Bronchial epithelial cell (primary cell): Measurements from ENCODE around the gene DPYD. TPM values are rescaled to one million over a fixed set of nuclear protein-coding genes. Genes with fewer than 3 reads are reported as not detected.

Source experiments
- DNase-seq: peaks from one replicate; pipeline ENCODE4 v3.0.0-alpha.2; 2010; ENCODE audit warnings: low read depth
- FAIRE-seq: peaks from 2 replicates; lab custom pipeline; 2011; peaks lifted over from hg19 to GRCh38; lab: Jason Lieb, UNC
- H3K27me3 ChIP-seq: 2 replicates; pipeline ENCODE4 v1.5.1; 2011; ENCODE audit warnings: low read length; ENCODE audit not compliant: control insufficient read depth, insufficient read depth
- H3K36me3 ChIP-seq: 2 replicates; pipeline ENCODE4 v1.5.1; 2011; ENCODE audit warnings: low read length; ENCODE audit not compliant: control insufficient read depth, insufficient read depth
- H3K4me3 ChIP-seq: 2 replicates; pipeline ENCODE4 v1.5.1; 2011; ENCODE audit warnings: mild to moderate bottlenecking, low read depth, low read length, control low read depth
- total RNA-seq: library from RNA; depleted of rRNA; stranded (reverse); fragments of >200 nt; gene quantifications from 2 replicates; pipeline ENCODE4 v1.2.1, GENCODE V29; 2014
- TF ChIP-seq, protein P1 (sequence below): IDR thresholded peaks from 2 replicates; pipeline ENCODE4 v1.5.1; 2011; ENCODE audit warnings: mild to moderate bottlenecking, moderate library complexity, low read length, control low read depth, inconsistent platforms; ENCODE audit not compliant: insufficient read depth, severe bottlenecking

Gene DPYD
- total RNA-seq, 1 donor from 2014 or later: 1.6 TPM

DNA sequence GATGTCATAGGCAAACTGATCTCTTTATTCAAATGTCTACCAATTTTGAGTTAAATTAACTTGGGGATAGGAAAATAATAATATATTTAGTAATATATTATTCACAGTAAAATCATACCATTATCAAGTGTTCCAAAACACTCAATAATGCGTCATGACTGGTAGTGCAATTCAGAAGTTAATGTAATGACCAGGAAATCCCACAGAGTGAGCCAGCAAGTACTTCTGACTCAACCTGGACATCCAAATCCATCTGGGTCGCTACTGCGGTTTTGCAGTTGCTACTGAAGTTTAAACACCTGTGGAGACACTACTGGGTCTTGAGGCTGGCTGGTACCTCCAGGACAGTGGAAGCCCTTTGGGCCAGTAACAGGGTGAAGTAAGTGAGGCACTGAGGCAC, 44.8 kb downstream of the DPYD start:
- DNase-seq: peak; percentile 50
- Histone ChIP-seq H3K4me3 (no peak overlapping the region), H3K36me3 (no peaks in the 10 kb centered on the region), H3K27me3 (no peaks in the 10 kb centered on the region)
- FAIRE-seq: no peak
- TF ChIP-seq, protein P1, sequence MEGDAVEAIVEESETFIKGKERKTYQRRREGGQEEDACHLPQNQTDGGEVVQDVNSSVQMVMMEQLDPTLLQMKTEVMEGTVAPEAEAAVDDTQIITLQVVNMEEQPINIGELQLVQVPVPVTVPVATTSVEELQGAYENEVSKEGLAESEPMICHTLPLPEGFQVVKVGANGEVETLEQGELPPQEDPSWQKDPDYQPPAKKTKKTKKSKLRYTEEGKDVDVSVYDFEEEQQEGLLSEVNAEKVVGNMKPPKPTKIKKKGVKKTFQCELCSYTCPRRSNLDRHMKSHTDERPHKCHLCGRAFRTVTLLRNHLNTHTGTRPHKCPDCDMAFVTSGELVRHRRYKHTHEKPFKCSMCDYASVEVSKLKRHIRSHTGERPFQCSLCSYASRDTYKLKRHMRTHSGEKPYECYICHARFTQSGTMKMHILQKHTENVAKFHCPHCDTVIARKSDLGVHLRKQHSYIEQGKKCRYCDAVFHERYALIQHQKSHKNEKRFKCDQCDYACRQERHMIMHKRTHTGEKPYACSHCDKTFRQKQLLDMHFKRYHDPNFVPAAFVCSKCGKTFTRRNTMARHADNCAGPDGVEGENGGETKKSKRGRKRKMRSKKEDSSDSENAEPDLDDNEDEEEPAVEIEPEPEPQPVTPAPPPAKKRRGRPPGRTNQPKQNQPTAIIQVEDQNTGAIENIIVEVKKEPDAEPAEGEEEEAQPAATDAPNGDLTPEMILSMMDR: no peak

DNA sequence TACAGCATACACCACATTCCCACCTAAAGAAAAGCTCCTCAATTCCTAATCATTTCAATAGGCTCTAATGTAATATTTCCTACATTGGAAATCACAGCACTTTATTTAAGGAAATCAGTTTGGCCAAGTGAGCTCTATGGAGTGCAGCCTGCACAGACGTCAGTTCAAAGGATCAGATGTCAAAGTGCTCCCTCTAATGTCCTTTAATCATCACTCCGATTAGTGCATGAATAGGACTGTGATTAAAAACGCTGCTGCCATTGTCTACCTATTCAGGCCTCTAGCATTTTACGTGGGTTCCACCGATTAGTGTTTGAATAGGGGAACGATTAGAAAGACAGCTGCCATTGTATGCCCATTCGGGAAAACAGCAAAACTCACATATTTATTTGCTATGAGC, 50.2 kb downstream of the DPYD start:
- Histone ChIP-seq H3K27me3 (no peaks in the 10 kb centered on the region), H3K4me3 (no peak overlapping the region), H3K36me3 (no peaks in the 10 kb centered on the region)
- FAIRE-seq (no peak), DNase-seq (no peak)
- TF ChIP-seq, protein P1: no peak

DNA sequence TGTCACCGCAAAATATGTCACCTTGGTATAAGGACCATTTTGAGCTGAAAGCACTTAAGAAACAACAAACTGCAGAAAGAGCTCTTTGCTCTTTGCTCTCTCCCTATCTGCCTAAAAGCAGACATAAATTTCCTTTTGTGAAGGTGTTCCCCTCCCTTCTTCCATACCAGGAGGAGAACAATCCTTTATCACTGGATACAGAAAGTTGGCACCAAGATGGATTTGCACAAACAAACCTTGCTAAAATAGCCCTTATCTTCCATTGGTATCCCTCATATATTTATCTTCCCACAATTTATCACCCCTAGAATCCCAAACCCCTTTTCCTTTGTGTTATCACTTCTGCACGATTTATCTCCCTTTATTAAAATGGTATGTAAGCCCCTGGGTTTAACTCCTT, 51.4 kb downstream of the DPYD start:
- TF ChIP-seq, protein P1: no peak
- DNase-seq: no peak
- H3K27me3 ChIP-seq: no peaks in the 10 kb centered on the region

DNA sequence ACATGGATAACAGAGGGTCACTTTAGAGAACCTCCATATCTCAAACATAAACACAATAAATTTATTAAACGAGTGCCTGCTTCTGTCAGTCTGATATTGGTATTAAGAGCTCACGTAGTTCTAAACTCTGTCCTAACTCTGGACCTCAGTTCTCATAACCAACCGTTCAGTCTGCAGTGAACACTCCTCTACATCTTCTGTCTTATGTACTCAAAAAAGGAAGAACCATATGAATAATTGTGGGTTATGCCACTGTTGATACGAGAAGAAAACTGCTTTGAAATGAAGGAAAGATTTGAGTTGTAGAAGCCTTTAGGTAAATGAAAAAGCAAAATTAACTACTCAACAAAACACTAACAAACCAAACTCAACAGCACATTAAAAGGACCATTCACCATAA, 53.7 kb downstream of the DPYD start:
- Histone ChIP-seq H3K36me3 (no peaks in the 10 kb centered on the region), H3K27me3 (no peaks in the 10 kb centered on the region), H3K4me3 (no peak overlapping the region)
- TF ChIP-seq, protein P1: no peak
- no peak for DNase-seq
- no peak for FAIRE-seq

More for the DNA sequence above, 51.4 kb downstream of the DPYD start:
- H3K36me3 ChIP-seq: no peaks in the 10 kb centered on the region
- H3K4me3 ChIP-seq: no peak overlapping the region
- no peak for FAIRE-seq

DNA sequence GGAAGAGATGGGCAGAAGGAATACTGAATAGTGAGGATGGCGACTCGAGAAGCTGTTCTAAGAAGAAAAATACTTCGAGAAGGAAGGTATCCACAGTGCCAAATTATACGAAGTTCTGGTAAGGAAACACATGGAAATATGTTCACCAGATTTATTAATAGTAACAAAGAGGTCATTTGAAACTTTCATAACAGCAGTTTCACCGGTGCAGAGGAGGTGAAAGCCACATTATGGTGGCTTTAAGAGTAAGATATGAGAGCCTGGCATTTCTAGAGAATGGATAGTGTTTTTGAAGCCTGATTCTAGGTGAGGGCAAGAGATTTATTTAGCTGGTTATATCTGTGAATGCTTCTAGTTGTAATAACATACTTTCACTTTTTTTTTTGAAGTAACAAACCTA, 56.2 kb downstream of the DPYD start:
- FAIRE-seq (no peak), DNase-seq (no peak)
- TF ChIP-seq, protein P1: no peak
- H3K4me3 ChIP-seq: no peak overlapping the region
- H3K36me3 ChIP-seq: no peaks in the 10 kb centered on the region
- H3K27me3 ChIP-seq: no peaks in the 10 kb centered on the region

DNA sequence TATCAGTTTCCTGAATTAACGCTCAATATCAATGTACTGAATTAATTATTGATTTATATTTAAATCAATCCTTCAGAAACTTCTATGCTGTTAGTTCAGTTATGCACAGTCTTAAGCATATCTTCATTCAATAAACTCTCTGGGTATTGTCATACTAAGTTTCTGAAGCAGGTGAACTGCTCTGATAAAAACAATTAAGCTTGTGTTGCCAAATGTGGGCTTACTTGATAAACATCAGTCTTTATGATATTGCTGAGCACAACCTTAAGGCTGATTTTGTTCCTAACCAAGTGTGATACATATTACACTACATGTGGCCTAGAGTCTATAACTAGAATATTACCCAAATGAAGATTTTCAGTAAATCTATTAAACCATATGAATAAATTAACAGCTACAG, 67.6 kb downstream of the DPYD start:
- no peak overlapping the region for H3K4me3 ChIP-seq
- TF ChIP-seq, protein P1: no peak
- H3K36me3 ChIP-seq: no peaks in the 10 kb centered on the region
- no peak for DNase-seq
- no peak for FAIRE-seq
- H3K27me3 ChIP-seq: no peaks in the 10 kb centered on the region
